Activated CD4-positive, alpha-beta T cell treated with anti-CD3 and anti-CD28 coated beads for 36 hours (primary cell): ENCODE measurements around the gene HSBP1. TPM values are rescaled to one million over a fixed set of nuclear protein-coding genes. Genes with fewer than 3 reads are reported as not detected.

ENCODE experiments used
- ATAC-seq: fragments of 200-7000 bp; cut with Tn5 transposase; one replicate; pipeline ENCODE4 v1.10.0; 2021; ENCODE audit warnings: mild to moderate bottlenecking, moderate library complexity
- CTCF ChIA-PET: fragments of 350-600 bp; sonication (Branson Sonifier 250); formaldehyde crosslinking; loops from one replicate; lab custom pipeline; 2021; ENCODE audit warnings: antibody characterized with exemption; lab: Charles Lee
- POLR2A ChIA-PET: fragments of 350-600 bp; sonication (Branson Sonifier 250); formaldehyde crosslinking; loops from one replicate; lab custom pipeline; 2021; ENCODE audit warnings: antibody characterized with exemption, inconsistent platforms; lab: Charles Lee
- DNase-seq: peaks from one replicate; pipeline ENCODE4 v3.0.0-alpha.2; 2020
- H3K27ac Mint-ChIP-seq: one replicate; pipeline ENCODE4 v1.8.0; 2021; ENCODE audit warnings: mixed read lengths
- H3K27me3 Mint-ChIP-seq: one replicate; pipeline ENCODE4 v1.8.0; 2021; ENCODE audit warnings: mixed read lengths
- H3K36me3 Mint-ChIP-seq: one replicate; pipeline ENCODE4 v1.8.0; 2021; ENCODE audit warnings: low read depth, mixed read lengths
- H3K4me1 Mint-ChIP-seq: one replicate; pipeline ENCODE4 v1.8.0; 2021; ENCODE audit warnings: mixed read lengths
- H3K4me3 Mint-ChIP-seq: one replicate; pipeline ENCODE4 v1.8.0; 2021; ENCODE audit warnings: mild to moderate bottlenecking, moderate library complexity, mixed read lengths
- H3K9me3 Mint-ChIP-seq: one replicate; pipeline ENCODE4 v1.8.0; 2021; ENCODE audit warnings: low read depth, mixed read lengths
- intact Hi-C, 2 experiments: fragments of 100-400 bp; cut with DNase I in 1 of 2; cut with micrococcal nuclease in 1 of 2; formaldehyde crosslinking; loops; one replicate each; pipeline versions ENCODE4 v1.14.2 to v1.15.1; 2022 to 2024; cut with DNase I, micrococcal nuclease
- total RNA-seq, 2 experiments: library from RNA; stranded (reverse); gene quantifications; one replicate each; pipeline ENCODE4 v1.2.3, GENCODE V29; 2021

The HSBP1 gene
- total RNA-seq, 2 experiments from 2014 or later: 73.1 to 80.7 TPM

DNA sequence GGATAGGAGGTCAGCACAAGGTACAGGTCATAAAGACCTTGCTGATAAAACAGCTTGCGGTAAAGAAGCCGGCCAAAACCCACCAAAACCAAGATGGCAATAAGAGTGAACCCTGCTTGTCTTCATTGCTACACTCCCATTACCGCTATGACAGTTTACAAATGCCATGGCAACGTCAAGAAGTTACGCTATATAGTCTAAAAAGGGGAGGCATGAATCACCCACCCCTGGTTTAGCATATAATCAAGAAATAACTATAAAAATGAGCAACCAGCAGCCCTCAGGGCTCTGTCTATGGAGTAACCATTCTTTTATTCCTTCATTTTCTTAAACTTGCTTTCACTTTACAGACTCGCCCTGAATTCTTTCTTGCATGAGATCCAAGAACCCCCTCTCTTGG is 1.0 kb upstream of the HSBP1 start:
- H3K27ac Mint-ChIP-seq: peak overlapping the region; percentile 47

GRCh38 chr16:83807327-83807709 is 460 bp upstream of the HSBP1 start:
- DNase-seq (no peak), ATAC-seq (no peak)
- Mint-ChIP-seq H3K9me3 (no peaks in the 10 kb centered on the region), H3K4me3 (no peak overlapping the region), H3K4me1 (peaks cover 31% of the 10 kb centered on the region), H3K27me3 (peaks cover 2% of the 10 kb centered on the region), H3K36me3 (peaks cover 24% of the 10 kb centered on the region), H3K27ac (peak overlapping the region; percentile 67)
- ChIA-PET CTCF (interaction anchor here (1.5 kb wide), 1 partner anchor 146 kb away, joined by 3 read pairs; the partner anchor contains the start of gene OSGIN1), POLR2A (no interaction called here)
- intact Hi-C loops: loop anchor here (1.0 to 5.0 kb wide), 6 partner anchors 90 to 1150 kb away; partner anchors contain the start of genes MLYCD (in 2 of the 2), MBTPS1 (in 1 of the 2) and OSGIN1 (in 1 of the 2)

More for the DNA sequence above, 1.0 kb upstream of the HSBP1 start:
- POLR2A ChIA-PET: no interaction called here
- Mint-ChIP-seq H3K9me3 (no peaks in the 10 kb centered on the region), H3K36me3 (peaks cover 24% of the 10 kb centered on the region), H3K27me3 (peaks cover 2% of the 10 kb centered on the region), H3K4me1 (peaks cover 31% of the 10 kb centered on the region), H3K4me3 (no peak overlapping the region)
- intact Hi-C loops: loop anchor here (1.0 to 5.0 kb wide), 6 partner anchors 91 to 1149 kb away; partner anchors contain the start of genes MLYCD (in 2 of the 2), MBTPS1 (in 1 of the 2) and OSGIN1 (in 1 of the 2)
- CTCF ChIA-PET: interaction anchor here (1.5 kb wide), 1 partner anchor 147 kb away, joined by 3 read pairs; the partner anchor contains the start of gene OSGIN1
- ATAC-seq (no peak), DNase-seq (no peak)

DNA sequence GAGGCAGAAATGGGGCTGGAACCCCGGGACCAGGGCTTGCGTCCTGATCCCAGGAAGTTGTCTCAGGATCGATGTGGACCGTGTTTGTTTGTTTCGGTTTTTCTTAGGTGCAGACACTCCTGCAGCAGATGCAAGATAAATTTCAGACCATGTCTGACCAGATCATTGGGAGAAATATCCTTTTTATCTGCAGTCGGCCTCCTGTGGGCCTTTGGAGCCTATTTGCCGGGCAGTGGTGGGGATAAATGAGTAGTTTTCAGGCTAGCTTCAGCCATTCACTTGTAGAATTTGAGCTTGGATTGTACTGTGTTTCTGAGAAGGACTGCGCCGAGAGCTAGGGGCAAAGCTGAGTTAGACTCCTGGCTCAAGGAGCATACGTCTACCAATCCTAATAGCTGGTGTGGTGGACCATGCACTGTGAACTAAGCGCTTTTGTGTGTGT is 816 bp downstream of the HSBP1 start:
- Mint-ChIP-seq H3K4me3 (peak overlapping the region; percentile 98), H3K27me3 (no peaks in the 10 kb centered on the region), H3K27ac (peak overlapping the region; percentile 93), H3K4me1 (peaks cover 31% of the 10 kb centered on the region), H3K9me3 (no peaks in the 10 kb centered on the region), H3K36me3 (peaks cover 32% of the 10 kb centered on the region)
- CTCF ChIA-PET: interaction anchor here (1.4 kb wide), 1 partner anchor 18 kb away, joined by 5 read pairs; no protein-coding TSS in a partner anchor
- DNase-seq: no peak
- POLR2A ChIA-PET: no interaction called here
- intact Hi-C loops: loop anchor here (1.0 to 5.0 kb wide), 4 partner anchors 89 to 1151 kb away; partner anchors contain the start of genes DNAAF1 (in 1 of the 2), HSDL1 (in 1 of the 2), MLYCD (in 1 of the 2) and TAF1C (in 1 of the 2)
- no peak for ATAC-seq

DNA sequence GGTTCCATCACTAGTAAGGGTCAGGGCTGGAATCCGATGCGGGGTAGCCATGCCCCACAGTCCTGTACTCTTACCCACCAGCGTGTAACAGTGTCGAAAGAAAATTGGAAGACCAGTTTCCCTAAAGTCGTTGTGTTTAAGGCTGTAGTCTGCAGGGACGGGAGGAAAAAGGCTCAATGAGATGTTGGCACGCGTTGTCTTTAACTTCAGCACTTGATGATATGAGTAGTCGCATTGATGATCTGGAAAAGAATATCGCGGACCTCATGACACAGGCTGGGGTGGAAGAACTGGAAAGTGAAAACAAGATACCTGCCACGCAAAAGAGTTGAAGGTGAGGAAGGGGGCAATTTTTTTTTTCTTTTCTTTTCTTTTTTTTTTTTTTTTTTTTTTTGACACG is 1.3 kb downstream of the HSBP1 start:
- no peak for DNase-seq
- CTCF ChIA-PET: interaction anchor here (1.4 kb wide), 1 partner anchor 17 kb away, joined by 5 read pairs; no protein-coding TSS in a partner anchor
- POLR2A ChIA-PET: no interaction called here
- Mint-ChIP-seq H3K4me3 (peak overlapping the region; percentile 98), H3K9me3 (no peaks in the 10 kb centered on the region), H3K27ac (peak overlapping the region; percentile 93), H3K27me3 (no peaks in the 10 kb centered on the region), H3K36me3 (peaks cover 32% of the 10 kb centered on the region), H3K4me1 (peaks cover 31% of the 10 kb centered on the region)
- intact Hi-C loops: loop anchor here (2.0 to 5.0 kb wide), 3 partner anchors 88 to 1152 kb away; partner anchors contain the start of genes DNAAF1 (in 1 of the 2), HSDL1 (in 1 of the 2) and MLYCD (in 1 of the 2)
- no peak for ATAC-seq

DNA sequence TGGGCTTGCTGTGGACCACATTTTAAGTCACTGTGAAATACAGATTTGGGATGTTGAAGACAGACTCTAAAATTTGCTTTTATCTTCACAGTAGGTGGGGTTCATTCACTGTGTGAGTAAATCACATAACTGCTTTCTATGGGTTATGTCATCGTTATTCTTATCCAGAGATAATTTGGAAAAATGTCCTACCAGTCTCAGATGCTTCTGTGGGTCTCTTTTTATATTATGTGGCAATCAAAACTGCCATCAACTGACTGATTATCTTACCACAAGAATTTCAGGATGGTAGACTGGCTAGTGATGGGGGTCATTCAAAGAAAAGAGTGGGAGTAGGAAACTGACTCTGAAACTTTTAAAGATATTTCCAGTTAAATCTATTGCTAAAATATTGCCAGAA is 3.1 kb downstream of the HSBP1 start:
- Mint-ChIP-seq H3K27me3 (no peaks in the 10 kb centered on the region), H3K36me3 (peaks cover 32% of the 10 kb centered on the region), H3K9me3 (no peaks in the 10 kb centered on the region), H3K4me1 (peaks cover 31% of the 10 kb centered on the region), H3K4me3 (no peak overlapping the region), H3K27ac (peak overlapping the region; percentile 26)
- intact Hi-C loops: loop anchor here in 1 of 2 experiments (2.0 kb wide), 1 partner anchor 26 kb away; no protein-coding TSS in a partner anchor
- ChIA-PET POLR2A (no interaction called here), CTCF (no interaction called here)
- DNase-seq: no peak
- ATAC-seq: no peak

DNA sequence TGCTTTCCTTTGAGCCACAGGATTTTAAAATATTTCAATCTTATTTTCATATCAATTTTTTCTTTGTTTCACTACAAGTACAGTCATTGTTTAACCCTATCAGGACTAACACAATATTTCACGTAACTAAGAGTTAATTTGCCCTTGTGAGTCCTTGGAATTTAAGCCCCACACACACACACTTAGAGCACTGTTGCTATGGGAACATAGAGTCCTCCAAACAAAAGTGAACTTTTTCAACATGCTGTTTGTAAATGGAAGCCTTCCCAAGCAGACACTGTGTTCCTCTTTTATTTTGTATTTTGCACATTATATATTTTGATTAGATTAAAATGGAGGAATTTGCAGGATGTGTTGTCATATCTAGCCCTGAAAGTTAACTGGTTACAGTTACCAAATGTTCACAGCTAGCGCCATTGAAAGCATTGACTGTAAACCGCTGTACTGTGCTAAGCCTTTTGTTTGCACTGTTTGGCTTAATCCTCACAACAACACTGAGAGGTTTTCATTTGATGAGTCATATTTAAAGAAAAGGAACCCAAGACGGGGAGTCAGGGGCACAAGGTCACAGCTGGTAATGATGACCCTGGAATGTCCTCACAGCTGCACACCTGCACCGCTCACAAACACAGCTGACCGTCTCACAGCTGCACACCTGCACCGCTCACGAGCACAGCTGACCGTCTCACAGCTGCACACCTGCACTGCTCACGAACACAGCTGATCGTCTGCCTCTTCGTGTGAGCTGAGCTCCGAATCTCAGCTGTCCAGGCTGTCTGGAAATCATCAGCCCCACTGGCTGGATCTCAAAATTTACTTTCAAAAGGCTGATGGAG is 6.3 kb downstream of the HSBP1 start:
- H3K9me3 Mint-ChIP-seq: no peaks in the 10 kb centered on the region
- intact Hi-C loops: no loop called here
- H3K36me3 Mint-ChIP-seq: peaks cover 24% of the 10 kb centered on the region
- H3K4me1 Mint-ChIP-seq: peaks cover 18% of the 10 kb centered on the region
- no peak overlapping the region for H3K27ac Mint-ChIP-seq
- POLR2A ChIA-PET: no interaction called here
- H3K4me3 Mint-ChIP-seq: no peak overlapping the region
- peak; percentile 26 for ATAC-seq
- no peak for DNase-seq
- CTCF ChIA-PET: interaction anchor here (0.6 kb wide), 1 partner anchor 12 kb away, joined by 3 read pairs; no protein-coding TSS in a partner anchor
- H3K27me3 Mint-ChIP-seq: no peaks in the 10 kb centered on the region

DNA sequence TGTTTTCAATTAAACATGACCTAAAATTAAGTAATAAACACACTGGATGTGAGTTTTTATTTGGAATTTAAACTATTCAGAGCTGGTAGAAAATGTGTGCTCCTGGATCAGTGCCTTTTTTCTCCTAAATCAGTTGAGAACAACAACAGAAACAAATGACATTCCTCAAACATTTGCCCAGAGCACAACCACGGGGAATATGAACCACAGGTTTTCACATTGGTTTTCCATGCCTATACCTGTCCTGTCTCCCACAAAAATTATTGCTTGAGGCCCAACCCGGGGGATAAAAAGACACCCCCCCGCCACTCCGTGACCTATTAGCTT is 6.8 kb downstream of the HSBP1 start:
- no peak for ATAC-seq
- ChIA-PET CTCF (no interaction called here), POLR2A (no interaction called here)
- Mint-ChIP-seq H3K36me3 (peaks cover 22% of the 10 kb centered on the region), H3K9me3 (no peaks in the 10 kb centered on the region), H3K4me1 (peaks cover 14% of the 10 kb centered on the region), H3K27me3 (no peaks in the 10 kb centered on the region), H3K4me3 (no peak overlapping the region), H3K27ac (no peak overlapping the region)
- DNase-seq: no peak
- intact Hi-C loops: no loop called here

DNA sequence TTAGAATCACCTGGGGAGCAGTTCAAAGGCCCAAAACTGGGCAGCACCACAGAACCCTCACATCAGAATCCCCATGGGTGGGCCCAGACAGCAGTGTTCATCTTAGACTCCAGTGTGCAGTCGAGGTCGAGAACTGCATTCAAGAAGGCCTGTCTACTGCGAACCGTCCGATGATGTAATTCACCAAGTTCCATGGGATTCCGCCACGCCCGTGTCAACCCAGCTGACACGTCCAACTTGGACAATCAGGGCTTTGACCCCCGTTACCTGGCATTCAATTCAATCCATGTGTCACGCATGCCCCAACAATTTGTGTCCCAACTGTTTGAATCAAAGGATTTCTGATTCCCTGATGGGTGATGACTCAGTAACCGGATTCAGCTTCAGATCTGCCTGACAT is 9.2 kb downstream of the HSBP1 start:
- no peaks in the 10 kb centered on the region for H3K27me3 Mint-ChIP-seq
- CTCF ChIA-PET: no interaction called here

DNA sequence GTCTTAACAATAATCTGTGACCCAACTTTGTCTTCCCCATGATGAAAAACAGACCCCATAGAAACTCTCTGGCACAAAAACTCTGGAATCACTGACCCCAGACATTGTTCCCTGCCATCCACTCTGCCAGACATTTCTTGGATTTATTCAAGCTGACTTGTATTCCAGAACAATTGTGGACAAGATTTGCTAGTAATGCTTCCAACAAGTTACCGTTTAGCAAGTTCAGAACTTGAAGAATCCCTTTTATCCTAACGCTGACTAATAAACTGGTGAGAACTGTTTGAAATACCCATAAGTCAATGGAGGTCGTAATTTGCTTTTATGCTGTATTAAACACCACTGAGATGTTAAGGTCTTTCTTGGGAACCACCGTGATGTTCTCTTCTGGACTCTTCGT is 10.5 kb downstream of the HSBP1 start:
- no peak overlapping the region for H3K27ac Mint-ChIP-seq
- no peak overlapping the region for H3K4me3 Mint-ChIP-seq
- ATAC-seq (no peak), DNase-seq (no peak)
- H3K4me1 Mint-ChIP-seq: no peaks in the 10 kb centered on the region
- intact Hi-C loops: no loop called here
- H3K9me3 Mint-ChIP-seq: no peaks in the 10 kb centered on the region
- peaks cover 2% of the 10 kb centered on the region for H3K27me3 Mint-ChIP-seq
- H3K36me3 Mint-ChIP-seq: peaks cover under 1% of the 10 kb centered on the region
- ChIA-PET POLR2A (no interaction called here), CTCF (interaction anchor here (0.6 kb wide), 1 partner anchor 9 kb away, joined by 3 read pairs; no protein-coding TSS in a partner anchor)

More for the DNA sequence above, 9.2 kb downstream of the HSBP1 start:
- DNase-seq (no peak), ATAC-seq (no peak)
- no peak overlapping the region for H3K27ac Mint-ChIP-seq
- no peaks in the 10 kb centered on the region for H3K4me1 Mint-ChIP-seq
- H3K9me3 Mint-ChIP-seq: no peaks in the 10 kb centered on the region
- intact Hi-C loops: no loop called here
- H3K4me3 Mint-ChIP-seq: no peak overlapping the region
- peaks cover 8% of the 10 kb centered on the region for H3K36me3 Mint-ChIP-seq
- POLR2A ChIA-PET: no interaction called here

DNA sequence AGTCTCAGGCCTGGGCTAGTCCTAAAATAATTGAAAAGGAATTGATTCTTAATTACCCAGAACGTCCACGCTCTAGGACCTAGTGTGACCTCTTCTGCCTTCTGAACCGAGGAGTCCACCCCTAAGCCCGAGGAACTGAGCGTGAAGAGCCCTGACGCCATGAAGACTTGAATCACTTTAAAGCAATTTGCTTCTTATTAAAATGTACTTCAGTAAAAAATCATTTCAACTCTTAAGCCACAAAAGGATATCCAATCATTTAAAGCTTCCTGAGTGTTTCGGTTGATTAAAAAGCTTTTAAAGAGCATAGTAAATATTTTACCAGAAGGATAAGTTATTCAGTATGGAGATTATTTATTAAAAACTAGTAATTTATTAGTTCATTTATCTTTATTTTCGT is 11.6 kb downstream of the HSBP1 start:
- Mint-ChIP-seq H3K27ac (no peak overlapping the region), H3K36me3 (no peaks in the 10 kb centered on the region), H3K27me3 (peaks cover 2% of the 10 kb centered on the region), H3K4me3 (no peak overlapping the region), H3K4me1 (no peaks in the 10 kb centered on the region), H3K9me3 (no peaks in the 10 kb centered on the region)
- CTCF ChIA-PET: no interaction called here
- DNase-seq: no peak
- ATAC-seq: no peak
- POLR2A ChIA-PET: no interaction called here
- intact Hi-C loops: no loop called here

DNA sequence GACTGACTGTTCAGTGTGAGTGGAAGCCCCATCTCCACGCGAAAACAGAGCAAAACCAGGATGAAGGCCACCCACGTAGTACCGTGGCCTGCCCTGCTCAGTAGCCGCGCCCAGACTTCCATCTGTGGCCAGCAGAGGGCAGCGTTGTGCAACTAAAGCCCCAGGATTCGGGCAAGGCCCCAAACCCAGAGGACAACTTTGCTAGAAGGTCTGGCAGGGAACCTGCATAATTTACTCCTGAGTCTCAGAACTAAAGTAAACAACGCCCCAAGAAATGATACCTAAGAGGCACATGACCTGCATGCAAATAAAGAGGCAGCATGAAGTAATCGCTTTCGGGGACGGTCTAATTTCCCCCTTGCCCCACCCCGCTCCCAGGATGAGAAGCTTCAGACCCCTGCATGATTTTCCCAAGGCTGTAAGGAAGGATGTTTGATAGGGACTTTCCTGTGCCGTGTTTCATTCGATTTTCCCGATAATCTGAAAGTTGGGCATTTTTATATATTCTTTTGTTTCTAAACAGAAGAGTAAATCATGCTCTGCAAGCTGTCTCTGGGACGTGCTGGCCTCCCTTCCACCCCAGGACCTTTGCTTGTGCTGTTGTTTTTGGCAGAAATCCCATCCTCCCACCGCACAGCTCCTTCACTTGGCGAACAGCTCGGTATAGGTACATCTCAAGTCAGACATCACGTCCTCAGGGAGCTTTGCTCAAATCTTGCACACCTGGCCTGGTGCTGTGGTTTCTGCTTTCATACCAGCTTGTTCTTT is 18.6 kb downstream of the HSBP1 start:
- no peak overlapping the region for H3K27ac Mint-ChIP-seq
- POLR2A ChIA-PET: no interaction called here
- peaks cover 2% of the 10 kb centered on the region for H3K27me3 Mint-ChIP-seq
- peak; percentile 89 for DNase-seq
- peak; percentile 97 for ATAC-seq
- H3K4me1 Mint-ChIP-seq: peaks cover 4% of the 10 kb centered on the region
- CTCF ChIA-PET: interaction anchor here (0.6 to 2.2 kb wide), 15 partner anchors 8 to 344 kb away, joined by 3 to 10 read pairs (median 3); partner anchors contain the start of genes HSBP1 and MLYCD
- no peak overlapping the region for H3K4me3 Mint-ChIP-seq
- H3K36me3 Mint-ChIP-seq: no peaks in the 10 kb centered on the region
- intact Hi-C loops: loop anchor here (1.0 to 10.0 kb wide), 5 partner anchors 71 to 238 kb away; partner anchors contain the start of gene MLYCD (in 2 of the 2)
- H3K9me3 Mint-ChIP-seq: no peaks in the 10 kb centered on the region
